Left ventricle myocardium inferior (tissue), 1 donor: ENCODE results near the gene IL10. TPM values are rescaled to one million over a fixed set of nuclear protein-coding genes. Genes with fewer than 3 reads are reported as not detected.
A peak's percentile ranks its signal among the peaks of the same experiment; 100 is the strongest.

Experiments used
- DNase-seq: peaks from one replicate; pipeline ENCODE4 v3.0.0-alpha.2; 2020
- H3K27ac ChIP-seq: fragments of 200-600 bp; replicated peaks from 2 replicates; pipeline ENCODE4 v1.8.0; 2021
- H3K27me3 ChIP-seq: fragments of 200-600 bp; 2 replicates; pipeline ENCODE4 v1.8.0; 2021; ENCODE audit warnings: low read depth
- H3K36me3 ChIP-seq: fragments of 200-600 bp; 2 replicates; pipeline ENCODE4 v1.8.0; 2021
- H3K4me1 ChIP-seq: fragments of 200-600 bp; 2 replicates; pipeline ENCODE4 v1.8.0; 2021
- H3K4me3 ChIP-seq: fragments of 200-600 bp; 2 replicates; pipeline ENCODE4 v1.8.0; 2021; ENCODE audit warnings: mild to moderate bottlenecking, moderate library complexity
- H3K9me3 ChIP-seq: fragments of 200-600 bp; replicated peaks from 2 replicates; pipeline ENCODE4 v1.8.0; 2021
- intact Hi-C: fragments of 100-400 bp; cut with micrococcal nuclease; formaldehyde crosslinking; loops from one replicate; pipeline ENCODE4 v1.11.0; 2022
- total RNA-seq: library from RNA; stranded (reverse); fragmentation: NEBNext Ultra II Directional; extraction: Animal tissue kit (Norgen Biotek cat#: 25700); gene quantifications from one replicate; pipeline ENCODE4 v1.2.1, GENCODE V29; 2021
- TF ChIP-seq, protein P1 (sequence below): fragments of 200-600 bp; IDR thresholded peaks from 2 replicates; pipeline ENCODE4 v1.8.0; 2021; ENCODE audit warnings: antibody characterized with exemption, mild to moderate bottlenecking, borderline replicate concordance
- donor health status: DM: no; HTN: yes; CAD: no; lungs with severe emphysema.

IL10 gene
- total RNA-seq, 1 donor from 2014 or later, result 0.38 TPM

GRCh38 chr1:206742719-206743383 lies 29.4 kb downstream of the IL10 start:
- intact Hi-C loops, result no loop called here
- H3K27ac ChIP-seq, result no peak overlapping the region

GRCh38 chr1:206741142-206741701 lies 31.1 kb downstream of the IL10 start:
- Histone ChIP-seq H3K36me3 (no peaks in the 10 kb centered on the region), H3K4me3 (no peak overlapping the region), H3K27ac (no peak overlapping the region), H3K4me1 (peaks cover 34% of the 10 kb centered on the region), H3K9me3 (no peaks in the 10 kb centered on the region), H3K27me3 (no peaks in the 10 kb centered on the region)
- no peak for DNase-seq
- TF ChIP-seq, protein P1, sequence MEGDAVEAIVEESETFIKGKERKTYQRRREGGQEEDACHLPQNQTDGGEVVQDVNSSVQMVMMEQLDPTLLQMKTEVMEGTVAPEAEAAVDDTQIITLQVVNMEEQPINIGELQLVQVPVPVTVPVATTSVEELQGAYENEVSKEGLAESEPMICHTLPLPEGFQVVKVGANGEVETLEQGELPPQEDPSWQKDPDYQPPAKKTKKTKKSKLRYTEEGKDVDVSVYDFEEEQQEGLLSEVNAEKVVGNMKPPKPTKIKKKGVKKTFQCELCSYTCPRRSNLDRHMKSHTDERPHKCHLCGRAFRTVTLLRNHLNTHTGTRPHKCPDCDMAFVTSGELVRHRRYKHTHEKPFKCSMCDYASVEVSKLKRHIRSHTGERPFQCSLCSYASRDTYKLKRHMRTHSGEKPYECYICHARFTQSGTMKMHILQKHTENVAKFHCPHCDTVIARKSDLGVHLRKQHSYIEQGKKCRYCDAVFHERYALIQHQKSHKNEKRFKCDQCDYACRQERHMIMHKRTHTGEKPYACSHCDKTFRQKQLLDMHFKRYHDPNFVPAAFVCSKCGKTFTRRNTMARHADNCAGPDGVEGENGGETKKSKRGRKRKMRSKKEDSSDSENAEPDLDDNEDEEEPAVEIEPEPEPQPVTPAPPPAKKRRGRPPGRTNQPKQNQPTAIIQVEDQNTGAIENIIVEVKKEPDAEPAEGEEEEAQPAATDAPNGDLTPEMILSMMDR, result no peak
- intact Hi-C loops, result no loop called here

More at GRCh38 chr1:206742719-206743383, 29.4 kb downstream of the IL10 start:
- Histone ChIP-seq H3K4me1 (peaks cover 18% of the 10 kb centered on the region), H3K36me3 (no peaks in the 10 kb centered on the region), H3K4me3 (no peak overlapping the region), H3K9me3 (no peaks in the 10 kb centered on the region), H3K27me3 (no peaks in the 10 kb centered on the region)
- TF ChIP-seq, protein P1, result no peak
- no peak for DNase-seq

GRCh38 chr1:206739411-206740076 lies 32.8 kb downstream of the IL10 start:
- TF ChIP-seq, protein P1, result no peak
- DNase-seq, result no peak
- no peaks in the 10 kb centered on the region for H3K27me3 ChIP-seq
- no peak overlapping the region for H3K27ac ChIP-seq
- intact Hi-C loops, result loop anchor here (10.0 kb wide), 1 partner anchor 175 kb away; no protein-coding TSS in a partner anchor
- H3K4me3 ChIP-seq, result no peak overlapping the region
- peaks cover 51% of the 10 kb centered on the region for H3K4me1 ChIP-seq
- H3K36me3 ChIP-seq, result peaks cover 12% of the 10 kb centered on the region
- no peaks in the 10 kb centered on the region for H3K9me3 ChIP-seq

DNA sequence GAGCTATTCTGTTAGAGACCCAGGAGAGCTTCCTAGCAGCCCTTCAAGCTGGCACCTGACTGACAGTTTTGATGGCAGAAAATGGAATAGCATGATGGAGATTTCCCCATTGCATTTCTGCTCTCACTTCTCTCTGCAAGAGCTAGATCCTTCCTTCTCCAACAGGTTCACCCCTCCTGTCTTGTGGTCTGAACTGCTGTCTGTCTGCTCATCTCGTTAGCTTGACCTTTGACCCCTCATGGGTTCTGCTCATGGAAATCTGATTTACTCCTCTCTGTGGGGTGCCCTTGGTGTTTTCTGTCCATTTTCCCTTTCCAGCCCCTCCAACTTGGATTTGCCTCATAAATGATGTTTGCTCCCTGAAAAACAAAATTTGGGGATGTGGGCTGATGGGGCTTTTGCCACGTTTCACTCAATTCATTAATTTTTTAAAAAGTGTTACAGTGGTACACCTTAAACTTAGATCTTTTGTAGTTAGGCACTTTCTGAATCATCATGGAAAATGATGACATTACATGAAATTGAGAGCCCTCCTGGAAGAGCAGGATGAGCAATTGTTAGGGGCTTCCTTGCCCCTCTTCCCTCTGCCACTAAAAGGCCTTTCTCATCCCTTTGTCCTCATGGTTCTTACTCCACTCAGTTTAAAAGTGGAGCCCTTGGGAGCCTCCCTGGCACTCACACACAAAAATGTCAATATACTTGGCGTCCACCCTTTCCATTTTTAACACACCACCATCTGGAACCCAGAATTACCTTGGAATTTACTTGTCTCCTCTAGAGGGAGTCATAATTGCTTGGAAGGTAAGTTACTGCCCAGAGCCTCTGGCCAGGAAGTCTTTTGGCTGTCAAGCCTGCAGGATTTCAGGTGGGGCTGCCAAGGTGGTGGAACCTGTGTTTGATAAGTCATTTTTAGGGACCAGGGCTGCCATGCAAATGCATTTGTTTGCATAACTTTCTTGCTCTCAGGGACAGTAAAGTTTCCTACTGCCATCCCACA lies 33.6 kb downstream of the IL10 start:
- H3K4me1 ChIP-seq, result peaks cover 60% of the 10 kb centered on the region
- H3K27ac ChIP-seq, result peak overlapping the region; percentile 78
- TF ChIP-seq, protein P1, result peak; percentile 22
- DNase-seq, result no peak
- H3K9me3 ChIP-seq, result no peaks in the 10 kb centered on the region
- H3K36me3 ChIP-seq, result peaks cover 21% of the 10 kb centered on the region
- no peak overlapping the region for H3K4me3 ChIP-seq
- intact Hi-C loops, result loop anchor here (10.0 kb wide), 1 partner anchor 176 kb away; no protein-coding TSS in a partner anchor
- no peaks in the 10 kb centered on the region for H3K27me3 ChIP-seq

DNA sequence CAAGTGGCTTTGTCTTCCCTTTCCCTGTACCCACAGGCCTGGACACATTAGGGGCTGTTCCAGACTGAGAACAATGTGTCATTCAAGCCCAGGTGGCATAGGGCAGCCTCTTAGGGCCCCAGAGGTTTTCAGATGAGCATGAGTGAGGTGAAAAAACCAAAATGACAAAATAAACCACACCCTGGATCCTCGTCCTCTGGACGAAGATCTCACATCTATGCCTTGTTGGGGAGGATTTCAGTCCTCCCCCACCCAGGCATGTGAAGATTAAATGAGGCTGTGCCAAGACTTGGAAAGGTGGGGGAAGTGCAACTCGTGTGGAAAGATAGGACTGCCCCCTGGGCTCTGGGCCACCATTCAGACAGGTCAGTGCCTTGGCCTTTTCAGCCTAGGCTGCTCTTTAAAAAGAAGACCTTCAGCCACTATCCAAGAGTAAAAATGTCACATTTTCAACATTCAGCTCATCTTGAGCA lies 34.5 kb downstream of the IL10 start:
- Histone ChIP-seq H3K27ac (peak overlapping the region; percentile 78), H3K4me3 (no peak overlapping the region), H3K4me1 (peaks cover 69% of the 10 kb centered on the region), H3K9me3 (no peaks in the 10 kb centered on the region), H3K36me3 (peaks cover 30% of the 10 kb centered on the region), H3K27me3 (no peaks in the 10 kb centered on the region)
- intact Hi-C loops, result loop anchor here (10.0 kb wide), 1 partner anchor 177 kb away; no protein-coding TSS in a partner anchor
- no peak for DNase-seq
- TF ChIP-seq, protein P1, result no peak
